GM19025 (cell line): ENCODE results near the gene FOXK2.
"Not testable (repeated sequence)": the region's sequence is repeated elsewhere in the genome, so short reads cannot be mapped to it uniquely, and the experiment has no call there.

Experiments used
- ATAC-seq: cut with Tn5 transposase; IDR thresholded peaks from one replicate; pipeline ENCODE4 v1.9.1; 2021; ENCODE audit warnings: mild to moderate bottlenecking, low read depth, moderate library complexity; ENCODE audit not compliant: unreplicated experiment

The FOXK2 gene

GRCh38 chr17:82561429-82562035 lies 42.0 kb downstream of the FOXK2 start:
- ATAC-seq = no peak

GRCh38 chr17:82562718-82563220 lies 43.2 kb downstream of the FOXK2 start:
- ATAC-seq = not testable (repeated sequence)

GRCh38 chr17:82563318-82563717 lies 43.8 kb downstream of the FOXK2 start:
- ATAC-seq = no peak

- ATAC-seq = not testable (repeated sequence)
These were observed 44.2 kb downstream of the FOXK2 start for GRCh38 chr17:82563745-82564144.

GRCh38 chr17:82564241-82564640 lies 44.7 kb downstream of the FOXK2 start:
- ATAC-seq = no peak

GRCh38 chr17:82565551-82565950 lies 46.0 kb downstream of the FOXK2 start:
- no peak for ATAC-seq

GRCh38 chr17:82566129-82566960 lies 46.8 kb downstream of the FOXK2 start:
- ATAC-seq = no peak

GRCh38 chr17:82567286-82567685 lies 47.8 kb downstream of the FOXK2 start:
- ATAC-seq = no peak

- ATAC-seq = no peak
These were observed 49.5 kb downstream of the FOXK2 start for GRCh38 chr17:82568997-82569393.

- ATAC-seq = no peak
These were observed 50.1 kb downstream of the FOXK2 start for GRCh38 chr17:82569621-82570020.

GRCh38 chr17:82570277-82570676 lies 50.7 kb downstream of the FOXK2 start:
- ATAC-seq = no peak

GRCh38 chr17:82571855-82572254 lies 52.3 kb downstream of the FOXK2 start:
- ATAC-seq = no peak

GRCh38 chr17:82574041-82574440 lies 54.5 kb downstream of the FOXK2 start:
- no peak for ATAC-seq

- not testable (repeated sequence) for ATAC-seq
These were observed 56.2 kb downstream of the FOXK2 start for GRCh38 chr17:82575581-82576221.

- no peak for ATAC-seq
These were observed 57.8 kb downstream of the FOXK2 start for GRCh38 chr17:82577300-82577699.

- ATAC-seq = not testable (repeated sequence)
These were observed 60.4 kb downstream of the FOXK2 start for GRCh38 chr17:82579969-82580368.

- ATAC-seq = no peak
These were observed 62.7 kb downstream of the FOXK2 start for GRCh38 chr17:82582213-82582612.

GRCh38 chr17:82582709-82583108 lies 63.2 kb downstream of the FOXK2 start:
- ATAC-seq = no peak

- no peak for ATAC-seq
These were observed 64.2 kb downstream of the FOXK2 start for GRCh38 chr17:82583720-82584234.

GRCh38 chr17:82585935-82586575 lies 66.5 kb downstream of the FOXK2 start:
- ATAC-seq = not testable (repeated sequence)
